ENCODE measurements around the gene CDH26. TPM values are rescaled to one million over a fixed set of nuclear protein-coding genes. Genes with fewer than 3 reads are reported as not detected.

The CDH26 gene
- total and polyA plus RNA-seq, 9 of the 15 experiments (the other 6 are each of a cell fraction or from before 2014, with no cell fraction given): 0.07 to 0.13 (median 0.10) TPM; not detected in 4

- no peak overlapping the region for H3K4me3 ChIP-seq
- H4K20me1 ChIP-seq (replicated peaks; ENCODE audit: control insufficient read depth, insufficient read depth, low read length): no peaks in the 10 kb centered on the region
- intact Hi-C loops (cut with micrococcal nuclease): no loop called here
- POLR2A ChIA-PET: no interaction called here
- no peaks in the 10 kb centered on the region for H3K9me3 ChIP-seq (replicated peaks; ENCODE audit: control insufficient read depth, insufficient read depth, low read depth, low read length)
- H2AFZ ChIP-seq (ENCODE audit: low read depth, low read length): no peak overlapping the region
- WGBS (ENCODE audit: insufficient coverage, low coverage, missing lambda C conversion rate): 0% methylated on average over 6 of the region's 8 CpGs
- no TSS peak for BruUV-seq (replicated peaks)
- no peak overlapping the region for H3K4me2 ChIP-seq (ENCODE audit: insufficient read depth, low read length)
- peaks cover 0 to 11% of the 10 kb centered on the region in 2 experiments; a peak in 1 of 5 replicates for H3K27me3 ChIP-seq (ENCODE audit: control insufficient read depth in 2 of 2, insufficient read depth in 2 of 2, low read length in 2 of 2)
- no peak for ATAC-seq
- H3K27ac ChIP-seq (ENCODE audit: extremely low read depth, low read depth, low read length): no peak overlapping the region
- FAIRE-seq: no peak
- in situ Hi-C loops (cut with MboI): no loop called here
- H3K79me2 ChIP-seq (ENCODE audit: control insufficient read depth, insufficient read depth, low read length): no peaks in the 10 kb centered on the region
- H3K36me3 ChIP-seq (ENCODE audit: control insufficient read depth, insufficient read depth, low read length): no peaks in the 10 kb centered on the region
- CTCF ChIA-PET (ENCODE audit: low intra/inter-chr PET ratio): no interaction called here
- no peak for DNase-seq (ENCODE audit: extremely low read depth in 1 of 4, low spot score in 3 of 4)
- H3K9me1 ChIP-seq (ENCODE audit: control insufficient read depth, insufficient read depth, low read length): no peaks in the 10 kb centered on the region
- no peaks in the 10 kb centered on the region; a peak in 1 of 5 replicates for H3K4me1 ChIP-seq (replicated peaks in 1 of 2; ENCODE audit: control insufficient read depth in 2 of 2, insufficient read depth in 2 of 2, low read length in 2 of 2)
- no peak overlapping the region for H3K9ac ChIP-seq (ENCODE audit: insufficient read depth in 1 of 2, low read depth in 2 of 2, low read length in 2 of 2)
- no peak for TF ChIP-seq SMAD3 (CRISPR knock-in tag; conservative IDR thresholded peaks at IDR 0.05)
- TF ChIP-seq ILK (tag; IDR thresholded peaks at IDR 0.05; ENCODE audit: borderline replicate concordance, low read depth): no peak
- TF ChIP-seq USF1 (CRISPR knock-in tag; IDR thresholded peaks at IDR 0.05): no peak
- no peak for TF ChIP-seq TARDBP (IDR thresholded peaks at IDR 0.05)
- TF ChIP-seq SNIP1 (IDR thresholded peaks at IDR 0.05; ENCODE audit: low read depth): no peak
- no peak for TF ChIP-seq MCM5 (IDR thresholded peaks at IDR 0.05; ENCODE audit: low read depth)
- no peak for TF ChIP-seq KDM4B (IDR thresholded peaks at IDR 0.05; ENCODE audit: borderline replicate concordance in 2 of 2, low read depth in 1 of 2)
- no peak for TF ChIP-seq CBX3 (IDR thresholded peaks at IDR 0.05; ENCODE audit: borderline replicate concordance in 1 of 2, low read length in 2 of 2)
- TF ChIP-seq CGGBP1 (CRISPR knock-in tag; IDR thresholded peaks at IDR 0.05): no peak
- TF ChIP-seq RHOXF2B (CRISPR knock-in tag; conservative IDR thresholded peaks at IDR 0.05): no peak
- no peak for TF ChIP-seq MYC (IDR thresholded peaks at IDR 0.05; ENCODE audit: low read depth, low read length)
- no peak for TF ChIP-seq MYC (CRISPR knock-in tag; IDR thresholded peaks at IDR 0.05; ENCODE audit: borderline replicate concordance, low read depth)
- TF ChIP-seq TEAD1 (CRISPR knock-in tag; IDR thresholded peaks at IDR 0.05): no peak
- TF ChIP-seq PML (IDR thresholded peaks at IDR 0.05; ENCODE audit: low read length): no peak
- no peak for TF ChIP-seq ADNP (tag; IDR thresholded peaks at IDR 0.05)
- no peak for TF ChIP-seq AFF4 (CRISPR knock-in tag; IDR thresholded peaks at IDR 0.05)
- TF ChIP-seq MYBL2 (IDR thresholded peaks at IDR 0.05; ENCODE audit: low read depth): no peak
- TF ChIP-seq MYBL2 (CRISPR knock-in tag; IDR thresholded peaks at IDR 0.05; ENCODE audit: borderline replicate concordance): no peak
These were observed 88.6 kb downstream of the CDH26 start for GRCh38 chr20:60046860-60047259.
